GM19193 (cell line): ENCODE data around the gene SLIT3.

Source experiments
- POLR2A ChIP-seq: IDR thresholded peaks from 4 replicates; pipeline ENCODE4 v1.6.1; 2011; ENCODE audit not compliant: insufficient read depth, insufficient read length; ENCODE audit errors: extremely low read depth

SLIT3 gene

GRCh38 chr5:169300468-169301385 lies at the start of gene SLIT3:
Gene SLIT3 (minus strand): TSS chr5:169301139. CDS start chr5:169300709, 430 bp downstream.
- no peak for TF ChIP-seq POLR2A

DNA sequence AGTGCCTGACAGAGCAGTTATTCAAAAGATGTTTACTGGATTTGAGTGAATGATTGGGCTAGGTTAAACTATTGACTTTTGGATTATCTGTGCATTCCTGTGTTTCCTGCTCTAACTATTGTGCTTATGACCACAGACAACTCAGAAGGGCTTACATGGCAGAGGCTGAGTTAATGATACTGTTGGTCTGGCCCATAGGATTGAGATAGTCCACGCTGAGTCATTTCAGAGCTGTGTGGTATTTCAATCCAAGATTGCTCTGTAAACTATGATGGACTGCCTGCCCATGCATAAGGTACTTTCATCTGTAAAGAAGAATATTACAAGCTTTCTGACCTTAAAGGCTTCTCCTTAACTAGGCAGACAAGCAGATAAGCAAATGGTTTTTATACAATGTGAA lies 49.1 kb upstream of the SLIT3 start:
- no peak for TF ChIP-seq POLR2A

GRCh38 chr5:169347786-169348185 lies 46.8 kb upstream of the SLIT3 start:
- no peak for TF ChIP-seq POLR2A

- TF ChIP-seq POLR2A: no peak
Observed at GRCh38 chr5:169344629-169345028, 43.7 kb upstream of the SLIT3 start.

DNA sequence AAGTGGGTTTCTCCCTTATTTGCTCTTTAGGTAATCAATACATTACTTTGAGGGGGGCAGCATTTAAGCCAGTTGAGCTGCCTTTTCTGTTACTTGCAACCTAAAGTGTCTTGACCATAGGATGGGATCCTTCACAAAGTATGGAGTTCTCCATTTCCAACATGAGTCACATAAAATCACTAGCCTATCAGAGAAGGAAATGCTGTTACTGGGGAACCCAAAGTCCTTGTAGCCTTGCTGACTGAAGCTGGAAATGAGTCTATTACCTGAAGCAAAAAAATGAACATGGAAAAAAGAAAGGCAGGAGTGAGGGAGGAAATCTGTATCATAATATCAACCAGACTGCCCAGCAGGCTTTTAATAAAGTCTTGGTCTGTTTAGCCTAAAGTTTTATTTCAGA lies 42.8 kb upstream of the SLIT3 start:
- TF ChIP-seq POLR2A: no peak

DNA sequence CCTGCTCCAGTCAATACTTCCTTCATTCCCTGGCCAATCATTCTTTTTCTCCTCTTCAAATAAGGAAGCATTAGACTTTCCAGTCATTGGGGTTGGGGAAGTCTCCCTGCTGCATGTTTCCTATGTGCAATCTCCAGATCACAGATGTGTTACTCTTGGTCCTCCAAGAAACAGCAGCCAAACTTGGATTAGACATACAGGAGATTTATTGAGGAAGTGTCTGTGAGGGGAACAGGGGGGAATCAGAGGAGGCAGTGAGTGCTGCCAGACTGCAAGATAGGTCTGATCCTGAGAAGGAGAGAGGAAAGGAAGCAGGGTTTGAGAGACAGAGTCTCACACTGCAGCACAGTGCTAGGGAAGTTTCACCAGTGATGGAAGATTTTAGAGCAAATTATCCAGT lies 40.6 kb upstream of the SLIT3 start:
- TF ChIP-seq POLR2A: no peak

DNA sequence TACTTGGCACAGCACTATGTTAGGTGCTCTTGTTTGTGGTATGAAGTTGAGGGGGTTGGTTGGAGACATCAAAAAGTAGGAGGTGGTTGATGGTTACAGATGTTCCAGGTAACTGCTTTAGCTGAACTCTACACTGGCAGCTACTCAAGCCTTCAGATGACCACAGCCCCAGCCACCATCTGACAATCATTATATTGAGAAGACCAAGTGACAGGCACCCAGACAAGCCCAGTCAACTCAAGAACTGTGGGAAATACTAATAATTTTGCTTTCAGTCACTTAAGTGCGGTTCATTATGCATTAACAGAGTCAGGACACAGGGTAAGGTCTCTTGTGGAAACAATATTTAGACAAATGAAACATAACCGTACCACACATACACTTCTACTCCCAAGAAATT lies 38.9 kb upstream of the SLIT3 start:
- TF ChIP-seq POLR2A: no peak

DNA sequence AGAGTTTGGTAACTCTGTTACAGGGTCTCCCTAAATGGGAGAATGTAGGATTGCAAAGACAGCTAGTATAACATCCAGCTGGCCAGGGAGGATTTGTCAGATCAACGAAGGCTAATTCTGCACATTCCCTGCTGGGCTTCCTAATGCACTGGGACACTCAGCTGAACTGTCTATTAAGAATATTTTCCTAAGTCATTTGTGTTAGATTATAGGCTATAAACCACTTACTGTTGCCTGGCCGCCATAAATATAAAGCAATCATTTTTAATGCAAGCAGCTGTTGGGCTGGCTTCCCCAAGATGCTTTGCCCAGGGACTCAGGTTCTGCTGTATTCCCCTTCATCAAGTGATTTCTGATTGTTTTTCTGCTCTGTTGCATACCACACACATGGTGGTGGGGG lies 35.3 kb upstream of the SLIT3 start:
- TF ChIP-seq POLR2A: no peak

DNA sequence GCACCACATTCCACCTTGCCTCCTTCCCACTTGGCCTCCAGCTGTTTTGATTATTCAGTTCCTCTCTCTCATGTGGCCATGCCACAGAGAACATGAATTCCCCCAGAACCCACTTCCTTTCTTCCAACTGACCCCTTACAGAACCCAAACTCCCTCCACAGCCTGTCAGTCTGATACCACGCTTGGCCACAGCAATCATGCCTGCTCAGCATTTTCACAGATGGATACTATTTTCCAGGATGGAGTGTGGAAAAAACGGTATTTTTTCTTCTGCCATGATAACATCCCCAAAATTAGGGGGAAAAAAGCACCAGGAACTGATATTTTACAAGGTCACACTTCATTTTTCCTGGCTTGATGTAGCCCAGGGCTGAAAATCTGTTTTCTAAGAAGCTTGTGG lies 34.9 kb upstream of the SLIT3 start:
- TF ChIP-seq POLR2A: no peak

DNA sequence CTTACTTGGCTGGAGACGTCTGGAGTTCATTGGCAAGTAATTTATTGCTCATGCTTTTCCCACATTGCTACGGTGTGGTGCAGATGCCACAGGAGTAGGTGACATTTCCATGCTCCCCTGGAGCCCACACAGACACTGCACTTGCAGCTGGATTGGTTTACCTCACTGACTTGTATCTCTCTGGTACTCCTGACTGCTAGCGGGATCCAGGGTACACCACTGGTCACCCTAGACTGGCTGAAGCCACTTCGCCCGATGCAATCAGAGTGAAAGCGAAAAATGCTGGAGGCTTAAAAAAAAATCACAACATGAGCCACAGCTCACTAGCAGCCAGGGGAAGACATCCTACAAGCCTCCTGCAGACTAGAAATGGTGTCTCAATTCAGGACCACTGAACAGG lies 32.6 kb upstream of the SLIT3 start:
- no peak for TF ChIP-seq POLR2A

GRCh38 chr5:169331292-169331852 lies 30.4 kb upstream of the SLIT3 start:
- no peak for TF ChIP-seq POLR2A

GRCh38 chr5:169328401-169328800 lies 27.5 kb upstream of the SLIT3 start:
- no peak for TF ChIP-seq POLR2A

- TF ChIP-seq POLR2A: no peak
Observed at GRCh38 chr5:169325273-169325672, 24.3 kb upstream of the SLIT3 start.

DNA sequence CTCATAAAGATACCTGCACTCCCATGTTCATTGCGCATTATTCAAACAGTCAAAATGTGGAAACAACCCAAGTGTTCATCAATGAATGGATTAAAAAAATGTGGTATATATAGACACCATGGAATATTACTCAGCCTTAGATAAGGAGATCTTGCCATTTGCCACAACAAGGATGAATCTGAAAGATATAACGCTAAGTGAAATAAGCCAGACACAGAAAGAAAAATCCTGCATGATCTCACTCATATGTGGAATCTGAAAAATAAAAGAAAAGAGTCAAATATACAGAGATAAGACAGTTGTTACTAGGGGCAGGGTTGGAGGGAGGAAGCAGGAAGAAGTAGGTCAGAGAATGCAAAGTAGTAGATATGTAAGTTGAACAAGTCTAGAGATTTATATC lies 17.6 kb upstream of the SLIT3 start:
- TF ChIP-seq POLR2A: no peak

DNA sequence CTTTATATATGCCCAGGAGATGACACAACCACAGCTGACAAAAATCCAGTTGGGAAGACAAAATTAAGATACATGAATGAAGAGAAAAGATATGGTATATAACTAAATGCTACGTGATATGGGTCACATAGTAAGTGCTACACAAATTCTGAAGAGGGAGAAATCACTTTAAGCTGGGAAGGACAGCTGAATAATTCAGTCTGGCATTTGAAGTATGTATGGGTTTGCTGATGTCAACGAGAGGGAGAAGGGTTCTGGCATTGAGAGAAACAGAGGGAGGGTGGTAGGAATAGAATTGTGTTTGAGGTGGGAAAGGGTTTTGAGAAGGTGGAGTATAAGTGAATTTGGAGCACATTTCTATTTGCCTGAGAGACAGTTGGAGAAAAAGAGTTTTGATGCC lies 6.7 kb upstream of the SLIT3 start:
- no peak for TF ChIP-seq POLR2A

DNA sequence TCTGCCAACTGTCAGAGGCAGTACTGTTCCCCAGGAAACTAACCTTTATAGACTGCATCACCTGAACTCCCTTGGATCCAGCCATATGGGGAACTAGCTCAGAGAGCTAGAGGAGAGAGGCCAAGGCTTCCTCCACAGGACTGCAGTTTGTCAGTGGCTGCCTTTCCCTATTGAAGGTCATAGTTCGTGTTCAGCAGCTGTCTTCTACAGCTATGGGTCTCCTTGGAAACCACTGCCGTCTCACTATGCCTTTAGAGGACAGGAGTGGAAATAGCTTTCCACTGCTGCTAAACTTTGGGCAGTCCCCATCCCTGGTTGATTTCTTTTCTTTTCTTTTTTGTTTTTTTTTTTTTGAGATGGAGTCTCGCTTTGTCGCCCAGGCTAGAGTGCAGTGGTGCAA lies 4.4 kb upstream of the SLIT3 start:
- no peak for TF ChIP-seq POLR2A

- TF ChIP-seq POLR2A: no peak
Observed at GRCh38 chr5:169304175-169304574, 3.2 kb upstream of the SLIT3 start.

DNA sequence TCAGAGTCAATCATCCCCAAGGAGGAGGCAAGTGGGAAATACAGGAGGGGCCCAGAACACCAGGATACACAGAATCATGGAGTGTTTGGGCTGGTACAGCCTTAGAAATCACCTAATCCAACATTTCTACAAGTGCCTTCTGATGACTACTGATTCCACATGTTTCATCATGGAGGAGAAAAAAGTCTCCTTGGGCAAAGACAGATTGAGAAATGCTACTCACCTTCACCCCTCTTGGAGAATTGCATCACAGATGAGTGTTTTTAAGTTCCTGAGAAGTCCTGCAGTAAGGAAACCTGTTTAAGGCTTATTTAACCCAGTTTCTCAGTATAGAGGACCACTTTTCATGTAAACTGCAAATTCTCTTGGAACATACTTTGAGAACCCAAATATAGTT lies 2.2 kb upstream of the SLIT3 start:
- TF ChIP-seq POLR2A: no peak
